Fibroblast of villous mesenchyme (primary cell): ENCODE data around the gene SAA1. TPM values are rescaled to one million over a fixed set of nuclear protein-coding genes. Genes with fewer than 3 reads are reported as not detected.
"Not testable (repeated sequence)": the region's sequence is repeated elsewhere in the genome, so short reads cannot be mapped to it uniquely, and the experiment has no call there.

Experiments
- DNase-seq: peaks from one replicate; pipeline ENCODE4 v3.0.0-alpha.2; 2010; ENCODE audit warnings: low read depth
- H3K4me3 ChIP-seq: 2 replicates; pipeline ENCODE4 v1.5.1; 2011; ENCODE audit warnings: low read depth, mild to moderate bottlenecking, low read length
- total RNA-seq: library from RNA; depleted of rRNA; stranded (reverse); fragments of >200 nt; gene quantifications from 2 replicates; pipeline ENCODE4 v1.2.3, GENCODE V29; 2012
- TF ChIP-seq, protein P1 (sequence below): IDR thresholded peaks from 2 replicates; pipeline ENCODE4 v1.5.1; 2012; ENCODE audit warnings: low read depth, mild to moderate bottlenecking, low read length; ENCODE audit not compliant: insufficient read depth

The SAA1 gene
- total RNA-seq, 1 donor: 0.43 TPM

GRCh38 chr11:18259259-18259658 lies 6.8 kb upstream of the SAA1 start:
- no peak for DNase-seq
- H3K4me3 ChIP-seq: no peak overlapping the region
- TF ChIP-seq, protein P1, sequence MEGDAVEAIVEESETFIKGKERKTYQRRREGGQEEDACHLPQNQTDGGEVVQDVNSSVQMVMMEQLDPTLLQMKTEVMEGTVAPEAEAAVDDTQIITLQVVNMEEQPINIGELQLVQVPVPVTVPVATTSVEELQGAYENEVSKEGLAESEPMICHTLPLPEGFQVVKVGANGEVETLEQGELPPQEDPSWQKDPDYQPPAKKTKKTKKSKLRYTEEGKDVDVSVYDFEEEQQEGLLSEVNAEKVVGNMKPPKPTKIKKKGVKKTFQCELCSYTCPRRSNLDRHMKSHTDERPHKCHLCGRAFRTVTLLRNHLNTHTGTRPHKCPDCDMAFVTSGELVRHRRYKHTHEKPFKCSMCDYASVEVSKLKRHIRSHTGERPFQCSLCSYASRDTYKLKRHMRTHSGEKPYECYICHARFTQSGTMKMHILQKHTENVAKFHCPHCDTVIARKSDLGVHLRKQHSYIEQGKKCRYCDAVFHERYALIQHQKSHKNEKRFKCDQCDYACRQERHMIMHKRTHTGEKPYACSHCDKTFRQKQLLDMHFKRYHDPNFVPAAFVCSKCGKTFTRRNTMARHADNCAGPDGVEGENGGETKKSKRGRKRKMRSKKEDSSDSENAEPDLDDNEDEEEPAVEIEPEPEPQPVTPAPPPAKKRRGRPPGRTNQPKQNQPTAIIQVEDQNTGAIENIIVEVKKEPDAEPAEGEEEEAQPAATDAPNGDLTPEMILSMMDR: no peak

GRCh38 chr11:18261721-18262120 lies 4.3 kb upstream of the SAA1 start:
- no peak overlapping the region for H3K4me3 ChIP-seq
- DNase-seq: no peak
- TF ChIP-seq, protein P1: no peak

DNA sequence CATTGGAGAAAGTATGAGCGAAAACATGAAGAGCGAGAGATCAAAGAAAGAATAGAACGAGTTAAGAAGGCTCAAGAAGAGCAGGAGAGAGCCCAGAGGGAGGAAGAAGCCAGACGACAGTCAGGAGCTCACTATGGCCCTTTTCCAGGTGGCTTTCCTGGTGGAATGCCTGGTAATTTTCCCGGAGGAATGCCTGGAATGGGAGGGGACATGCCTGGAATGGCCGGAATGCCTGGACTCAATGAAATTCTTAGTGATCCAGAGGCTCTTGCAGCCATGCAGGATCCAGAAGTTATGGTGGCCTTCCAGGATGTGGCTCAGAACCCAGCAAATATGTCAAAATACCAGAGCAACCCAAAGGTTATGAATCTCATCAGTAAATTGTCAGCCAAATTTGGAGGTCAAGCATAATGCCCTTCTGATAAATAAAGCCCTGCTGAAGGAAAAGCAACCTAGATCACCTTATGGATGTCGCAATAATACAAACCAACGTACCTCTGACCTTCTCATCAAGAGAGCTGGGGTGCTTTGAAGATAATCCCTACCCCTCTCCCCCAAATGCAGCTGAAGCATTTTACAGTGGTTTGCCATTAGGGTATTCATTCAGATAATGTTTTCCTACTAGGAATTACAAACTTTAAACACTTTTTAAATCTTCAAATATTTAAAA lies 3.2 kb upstream of the SAA1 start:
- not testable (repeated sequence) for H3K4me3 ChIP-seq, DNase-seq

- TF ChIP-seq, protein P1: no peak
- no peak for DNase-seq
- H3K4me3 ChIP-seq: no peak overlapping the region
Observed at GRCh38 chr11:18264035-18264434, 2.0 kb upstream of the SAA1 start.

DNA sequence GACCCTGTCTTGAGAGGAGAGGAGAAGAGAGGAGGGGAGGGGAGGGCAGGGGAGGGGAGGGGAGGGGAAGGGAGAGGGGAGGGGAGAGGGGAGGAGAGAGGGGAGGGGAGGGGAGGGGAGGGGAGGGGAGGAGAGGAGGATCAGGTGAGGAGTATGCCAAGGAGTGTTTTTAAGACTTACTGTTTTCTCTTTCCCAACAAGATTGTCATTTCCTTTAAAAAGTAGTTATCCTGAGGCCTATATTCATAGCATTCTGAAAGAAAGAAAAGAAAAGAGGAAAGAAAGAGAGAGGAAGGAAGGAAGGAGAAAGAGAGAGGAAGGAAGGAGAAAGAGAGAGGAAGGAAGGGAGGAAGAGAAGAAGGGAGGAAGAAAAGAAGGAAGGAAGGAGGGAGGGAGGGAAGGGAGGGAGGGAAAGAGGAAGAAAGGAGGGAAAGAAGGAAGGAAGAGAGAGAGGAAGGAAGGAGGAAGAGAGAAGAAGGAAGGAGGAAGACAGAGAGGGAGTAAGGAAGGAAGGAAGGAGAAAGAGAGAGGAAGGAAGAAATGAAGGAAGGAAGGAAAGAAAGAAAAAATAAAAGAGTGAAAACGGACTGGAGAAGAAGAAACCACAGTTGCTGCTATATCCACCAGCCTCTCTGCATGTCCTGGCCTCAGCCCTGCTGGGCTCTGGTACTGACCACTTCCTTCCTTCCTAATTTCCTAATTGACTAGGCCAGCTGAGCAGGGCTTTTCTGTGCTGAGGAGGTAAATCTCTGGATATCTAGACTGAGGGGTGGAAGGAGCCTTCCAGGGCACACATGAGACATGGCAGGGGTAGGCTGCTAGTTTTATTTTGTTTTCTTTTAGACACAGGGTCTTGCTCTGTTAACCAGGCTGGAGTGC lies 1.1 kb upstream of the SAA1 start:
- H3K4me3 ChIP-seq: no peak overlapping the region
- DNase-seq: no peak
- TF ChIP-seq, protein P1: no peak

GRCh38 chr11:18267335-18268133 lies 1.5 kb downstream of the SAA1 start:
- not testable (repeated sequence) for DNase-seq

GRCh38 chr11:18269252-18269651 lies 3.2 kb downstream of the SAA1 start:
- not testable (repeated sequence) for H3K4me3 ChIP-seq, DNase-seq

More at GRCh38 chr11:18267335-18268133, 1.5 kb downstream of the SAA1 start:
- H3K4me3 ChIP-seq: not testable (repeated sequence)

DNA sequence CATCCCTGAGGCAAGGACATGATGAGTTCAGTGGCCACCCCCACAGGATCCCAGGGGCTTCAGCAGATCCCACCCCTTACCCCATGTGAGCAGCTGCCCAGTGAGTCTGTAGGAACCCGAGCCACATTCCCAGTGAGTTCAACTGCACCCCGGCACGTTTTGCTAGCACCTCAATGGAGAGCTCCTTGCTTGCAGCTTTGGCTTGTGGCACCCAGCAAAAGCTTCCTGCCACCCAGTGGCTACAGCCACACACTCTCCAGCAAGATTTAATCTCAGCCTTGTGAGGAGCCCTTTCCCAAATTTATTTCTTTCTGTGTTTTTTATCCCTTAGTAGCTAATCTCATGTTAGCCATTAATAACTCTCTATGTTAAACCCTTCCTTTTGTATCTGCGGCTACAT lies 4.0 kb downstream of the SAA1 start:
- no peak for DNase-seq
- H3K4me3 ChIP-seq: no peak overlapping the region
- TF ChIP-seq, protein P1: no peak
